ENCODE measurements around the gene ZSWIM8. TPM values are rescaled to one million over a fixed set of nuclear protein-coding genes. Genes with fewer than 3 reads are reported as not detected.

The ZSWIM8 gene
- total and polyA plus RNA-seq, 2 donors (not counting 3 experiments of a cell fraction or from before 2014, with no cell fraction given) = 111 to 230 TPM

- CTCF ChIA-PET = no interaction called here
- no peaks in the 10 kb centered on the region for H3K27me3 ChIP-seq (ENCODE audit: control insufficient read depth in 2 of 2, insufficient read depth in 2 of 2, low read length in 2 of 2)
- no TSS peak for BruUV-seq (replicated peaks)
- dilution Hi-C loops (cut with MboI; ENCODE audit: extremely low pct_ligation_motif_present, low sequenced_read_pairs) (no loop called here), intact Hi-C loops (cut with micrococcal nuclease) (no loop called here)
- no peak for TF ChIP-seq MAX (IDR thresholded peaks at IDR 0.05; ENCODE audit: insufficient read depth, insufficient read length)
- TF ChIP-seq EZH2 (IDR thresholded peaks at IDR 0.05; ENCODE audit: borderline replicate concordance, low read depth, low read length, severe bottlenecking) = no peak
- no peak for TF ChIP-seq GATA2 (IDR thresholded peaks at IDR 0.05; ENCODE audit: insufficient read depth, insufficient read length, low read depth, low read length)
- no peak for TF ChIP-seq JUN (IDR thresholded peaks at IDR 0.05; ENCODE audit: borderline replicate concordance, insufficient read depth, insufficient read length, low read depth)
- no peak for TF ChIP-seq CTCF (IDR thresholded peaks at IDR 0.05; ENCODE audit: extremely low read depth in 1 of 2, insufficient read depth in 1 of 2, low read depth in 1 of 2, low read length in 2 of 2)
- TF ChIP-seq POLR2A (IDR thresholded peaks at IDR 0.05; ENCODE audit: low read depth, low read length) = no peak
- no peak for TF ChIP-seq FOS (IDR thresholded peaks at IDR 0.05; ENCODE audit: borderline replicate concordance, insufficient read depth, low read length)
- FAIRE-seq = no peak
- peak overlapping the region; percentile 84 for H3K9ac ChIP-seq (replicated peaks; ENCODE audit: extremely low read depth, insufficient read depth, low read length)
- peaks cover 56% of the 10 kb centered on the region for H3K79me2 ChIP-seq (ENCODE audit: control insufficient read depth, insufficient read depth, low read length)
- peaks cover 0 to 3% of the 10 kb centered on the region in 2 experiments for H3K36me3 ChIP-seq (ENCODE audit: control insufficient read depth in 2 of 2, extremely low read depth in 1 of 2, insufficient read depth in 2 of 2, low read length in 2 of 2)
- H3K4me3 ChIP-seq (replicated peaks in 1 of 3; ENCODE audit: insufficient read depth in 1 of 3, low read depth in 1 of 3, low read length in 3 of 3) = peak overlapping the region; percentile 87 to 96 (median 91)
- H3K27ac ChIP-seq (ENCODE audit: insufficient read depth, low read depth, low read length) = no peak overlapping the region
- no peaks in the 10 kb centered on the region for H3K9me3 ChIP-seq (replicated peaks; ENCODE audit: control insufficient read depth, insufficient read depth, low read length)
- H3K4me1 ChIP-seq (ENCODE audit: control insufficient read depth, extremely low read depth, insufficient read depth, low read length) = peaks cover 34% of the 10 kb centered on the region
- H3K4me2 ChIP-seq (ENCODE audit: insufficient read depth, low read length) = peak overlapping the region; percentile 88
- POLR2A ChIA-PET = interaction anchor here (1.6 kb wide), 1 partner anchor 10 kb away, joined by 11 read pairs; a partner anchor contains a TSS
- H2AFZ ChIP-seq (ENCODE audit: low read depth, low read length) = no peak overlapping the region
- H4K20me1 ChIP-seq (replicated peaks; ENCODE audit: control insufficient read depth, extremely low read depth, insufficient read depth, low read length) = peaks cover 2% of the 10 kb centered on the region
- no peak for DNase-seq (ENCODE audit: low read depth, low spot score)
- H3K9me1 ChIP-seq (replicated peaks; ENCODE audit: control insufficient read depth, extremely low read depth, insufficient read depth, low read length) = no peaks in the 10 kb centered on the region
Measured at GRCh38 chr10:73782749-73783085, 2.7 kb upstream of the ZSWIM8 start.
